SW 1271 (cell line): ENCODE measurements around the gene SULT2B1.
"Not testable (repeated sequence)": the region's sequence is repeated elsewhere in the genome, so short reads cannot be mapped to it uniquely, and the experiment has no call there.

Experiments used
- DNase-seq, 2 experiments: peaks; one replicate each; lab custom pipeline; 2025; lab: John Stamatoyannopoulos, UW

Gene SULT2B1

DNA sequence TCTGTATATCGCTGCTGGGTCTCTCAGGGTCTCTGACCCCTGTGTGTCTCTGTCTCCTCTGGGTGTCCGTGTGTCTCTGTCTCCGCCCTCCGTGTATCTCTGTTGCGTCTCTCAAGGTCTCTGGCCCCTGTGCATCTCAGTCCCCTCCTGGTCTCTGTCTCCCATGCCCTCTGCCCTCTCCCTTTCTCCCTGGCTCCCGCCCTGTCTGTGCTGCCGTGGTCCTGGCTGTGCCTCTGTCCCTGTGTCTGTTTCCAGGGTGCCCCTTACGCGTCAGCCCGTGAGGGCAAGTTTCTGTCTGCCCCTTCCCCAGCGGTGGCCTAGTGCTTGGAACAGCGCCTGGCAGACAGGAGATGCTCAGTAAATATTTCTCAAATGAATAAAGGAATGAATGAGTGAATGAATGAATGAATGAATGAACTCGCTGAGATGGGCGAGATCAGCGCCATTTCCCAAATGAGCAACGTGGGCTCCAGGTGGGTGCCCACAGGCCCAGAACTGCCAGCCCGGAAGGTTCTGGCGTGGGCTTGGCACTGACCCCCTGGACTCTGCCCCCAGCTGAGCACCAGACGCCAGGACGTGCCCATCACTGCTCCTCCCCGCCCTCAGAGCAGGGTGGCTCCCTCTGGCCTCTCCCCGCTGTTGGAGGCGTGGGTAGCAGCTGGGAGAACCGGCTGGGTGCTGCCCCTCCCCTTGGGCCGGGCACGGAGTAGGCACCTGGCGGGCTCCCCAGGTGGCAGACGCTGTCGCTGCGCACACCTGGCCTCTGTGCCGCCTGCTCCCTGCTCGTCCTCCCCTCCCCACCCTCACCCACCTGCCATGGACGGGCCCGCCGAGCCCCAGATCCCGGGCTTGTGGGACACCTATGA is at the start of gene SULT2B1:
Gene SULT2B1, plus strand, starts transcription at position 736 of the 866 bp plus-strand sequence. Its CDS starts 81 bp downstream, at position 817.
- no peak for DNase-seq

DNA sequence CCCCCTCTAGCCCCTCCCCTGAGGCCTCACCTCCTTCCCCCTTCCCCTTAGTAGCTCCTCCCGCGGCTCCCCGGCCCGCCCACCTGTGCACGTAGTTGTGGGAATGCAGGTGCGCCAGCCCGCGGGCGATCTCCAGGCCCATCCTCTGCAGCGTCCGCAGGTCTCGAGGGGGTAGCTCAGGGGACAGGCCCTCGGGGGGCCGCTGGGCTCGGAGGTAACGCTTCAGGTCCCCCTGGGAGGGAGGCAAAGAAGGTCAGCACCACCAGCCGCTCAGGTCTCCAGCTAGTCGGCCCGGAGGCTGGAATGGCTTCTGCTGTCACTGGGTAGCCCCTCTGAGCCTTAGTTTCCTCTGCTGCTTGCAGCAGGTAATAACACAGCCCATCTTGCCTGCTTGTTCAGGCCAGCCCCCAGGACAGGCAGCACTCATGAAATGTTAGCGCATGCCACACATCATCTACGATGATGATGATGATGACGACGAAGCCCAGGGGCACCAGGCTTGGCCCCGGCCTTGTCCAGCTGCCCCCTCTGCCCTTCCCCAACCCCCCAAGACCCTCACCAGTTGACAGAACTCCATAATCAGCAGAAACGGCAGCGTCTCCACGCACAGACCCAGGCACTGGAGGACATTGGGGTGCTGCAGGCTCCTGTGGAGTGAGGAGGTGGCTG is 49.5 kb upstream of the SULT2B1 start:
- DNase-seq: no peak

DNA sequence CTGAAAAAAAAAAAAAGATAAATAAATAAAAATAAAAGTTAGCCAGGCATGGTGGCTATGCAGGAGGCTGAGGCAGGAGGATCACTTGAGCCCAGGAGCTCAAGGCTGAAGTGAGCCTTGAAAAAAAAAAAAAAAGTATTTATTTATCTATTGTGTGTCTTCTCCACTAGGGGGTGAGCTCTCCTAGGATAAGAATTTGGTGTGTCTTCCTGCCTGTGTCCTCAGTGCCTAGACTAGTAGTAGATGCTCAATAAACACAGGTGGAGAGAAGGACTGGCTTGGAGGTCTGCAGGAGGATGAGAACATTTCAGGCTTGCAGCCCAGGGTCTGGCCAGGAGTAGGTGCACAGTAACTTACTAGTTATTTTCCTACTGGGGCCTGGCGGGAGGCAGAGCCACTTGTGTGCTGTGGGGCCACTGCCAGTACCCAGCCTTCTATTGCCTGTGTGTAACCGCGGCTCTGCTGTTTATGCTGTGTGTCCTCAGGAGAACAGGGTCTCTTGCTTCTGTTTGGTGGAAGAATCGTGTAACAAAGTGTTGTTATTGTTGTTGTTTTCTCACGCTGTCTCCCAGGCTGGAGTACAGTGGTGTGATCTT is 45.7 kb upstream of the SULT2B1 start:
- peak; percentile 12 to 56 for DNase-seq

DNA sequence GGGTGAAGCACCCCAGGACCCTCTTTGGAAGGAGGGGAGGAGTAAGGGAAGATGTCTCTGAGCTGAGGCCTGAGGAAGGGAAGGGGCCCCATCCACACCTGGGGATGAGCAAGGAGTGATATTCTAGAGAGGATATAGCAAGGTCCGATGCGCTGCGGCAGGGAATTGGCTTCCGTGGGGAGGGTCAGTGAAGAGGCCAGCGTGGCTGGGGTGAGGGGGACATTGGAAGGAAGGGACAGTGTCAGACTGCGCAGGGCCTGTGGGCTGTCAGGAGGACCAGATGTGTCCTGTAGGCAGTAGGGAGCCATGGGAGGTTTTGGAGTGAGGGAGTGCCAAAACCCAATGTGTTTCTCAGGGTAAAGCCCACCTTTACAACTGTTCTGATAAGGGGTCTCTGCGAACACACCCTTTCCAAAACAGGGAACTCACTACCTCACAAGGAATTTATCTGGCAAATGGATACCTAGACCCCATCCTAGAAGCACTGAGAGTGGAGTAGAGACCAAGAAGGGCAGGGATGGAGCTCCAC is 44.0 kb upstream of the SULT2B1 start:
- no peak for DNase-seq

DNA sequence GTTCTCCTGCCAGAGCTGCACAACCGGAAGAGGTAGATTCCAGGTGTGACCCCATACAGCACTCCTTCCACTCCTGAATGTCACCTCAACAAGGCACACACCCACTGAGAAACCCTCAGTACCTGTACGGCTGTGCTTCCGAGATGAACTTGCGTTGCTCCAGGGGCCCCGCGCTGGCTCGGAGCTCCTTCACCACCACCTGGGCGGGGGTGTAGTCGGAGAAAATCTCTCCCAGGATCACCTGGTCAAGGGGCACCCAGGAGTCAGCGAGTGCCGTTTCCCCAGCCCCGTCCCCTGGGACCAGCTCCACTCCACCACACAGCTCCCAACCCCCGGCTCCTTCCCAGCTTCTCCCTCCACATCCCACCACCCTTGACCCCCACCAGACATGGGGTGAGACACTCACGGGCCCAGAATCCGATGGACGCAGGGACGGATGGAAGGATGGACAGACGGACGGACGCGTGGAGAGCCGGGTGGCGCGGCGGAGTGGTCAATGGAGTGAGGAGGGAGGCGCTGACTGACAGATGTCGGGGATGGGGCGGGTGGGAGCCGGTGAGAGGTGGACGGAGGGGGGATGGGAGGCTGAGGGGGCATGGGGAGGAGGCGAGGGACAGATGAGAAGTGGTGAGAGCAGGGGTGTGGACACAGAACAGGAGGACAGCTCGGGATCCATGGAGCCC is 43.1 kb upstream of the SULT2B1 start:
- DNase-seq: no peak

DNA sequence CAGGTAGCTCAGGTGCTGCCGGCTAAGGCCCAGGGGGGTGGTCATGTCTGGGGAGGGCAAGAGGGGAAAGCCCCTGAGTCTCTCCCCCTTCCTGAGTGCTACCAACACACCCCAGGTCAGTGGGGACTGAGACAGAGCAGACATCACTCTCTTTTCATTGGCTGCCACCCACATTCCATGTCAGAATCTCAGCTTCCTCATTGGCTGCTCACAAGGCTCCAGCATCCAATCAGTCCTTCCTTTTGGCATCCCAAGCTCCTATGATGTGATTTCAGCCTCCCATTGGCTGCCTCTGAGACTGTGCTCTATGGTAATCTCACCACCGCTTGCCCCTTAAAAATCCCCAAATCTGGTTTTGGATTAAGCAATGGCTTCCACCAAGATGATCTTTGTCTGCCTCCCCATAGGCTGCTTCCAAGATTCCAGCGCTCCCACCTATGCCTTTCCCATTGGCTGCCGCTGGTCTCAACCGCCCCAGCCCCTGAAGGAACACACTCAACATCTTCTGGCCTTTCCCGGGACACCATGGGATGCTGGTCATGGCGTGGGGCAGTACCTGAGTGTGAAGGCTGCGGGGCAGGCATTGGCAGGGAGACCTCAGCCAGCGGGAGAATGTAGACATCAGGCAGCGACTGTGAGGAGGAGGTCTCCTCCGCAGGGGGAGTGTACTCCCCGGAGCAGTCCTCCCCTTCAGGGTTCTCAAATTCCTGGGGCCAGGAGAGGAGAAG is 42.3 kb upstream of the SULT2B1 start:
- DNase-seq: no peak

DNA sequence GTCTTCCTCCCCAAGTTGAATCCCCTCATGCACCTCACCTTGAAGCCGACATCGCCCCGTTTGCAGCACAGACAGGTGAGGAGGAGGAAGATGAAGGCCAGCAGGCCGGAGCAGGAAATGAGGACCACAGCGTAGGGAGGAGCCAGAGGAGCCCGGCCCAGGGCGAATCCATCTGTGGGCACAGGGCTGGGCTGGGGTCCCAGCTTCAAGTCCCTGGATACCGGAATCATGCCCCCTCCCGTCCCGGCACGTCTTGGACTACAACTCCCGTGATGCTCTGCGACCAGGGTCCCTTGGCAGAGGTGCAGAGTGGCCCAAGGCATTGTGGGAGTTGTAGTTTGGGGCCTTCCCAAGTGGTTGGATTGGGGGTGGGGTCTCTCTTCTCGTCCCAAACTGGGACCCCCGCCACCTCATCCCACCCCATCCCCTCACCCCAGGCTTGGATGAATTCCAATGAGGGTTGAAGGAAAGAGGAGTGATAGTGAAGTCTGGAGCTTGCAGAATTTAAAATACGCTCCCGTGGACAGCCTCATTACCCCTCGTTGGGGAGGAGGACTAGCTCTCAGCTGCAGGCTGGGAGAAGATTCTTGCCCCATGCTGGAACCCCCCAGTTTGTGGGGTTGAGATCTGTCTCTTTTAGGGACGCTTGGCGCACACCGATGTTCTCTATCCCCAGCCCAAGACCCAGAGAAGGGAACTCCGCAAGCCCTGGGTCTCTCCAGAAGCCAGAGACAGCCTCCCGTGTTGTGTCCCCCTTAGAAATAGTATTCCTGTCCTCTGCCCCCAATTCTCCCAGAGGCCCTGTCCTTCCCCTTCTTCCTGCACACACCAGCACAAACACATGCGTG is 41.3 kb upstream of the SULT2B1 start:
- DNase-seq: peak; percentile 8 to 45

DNA sequence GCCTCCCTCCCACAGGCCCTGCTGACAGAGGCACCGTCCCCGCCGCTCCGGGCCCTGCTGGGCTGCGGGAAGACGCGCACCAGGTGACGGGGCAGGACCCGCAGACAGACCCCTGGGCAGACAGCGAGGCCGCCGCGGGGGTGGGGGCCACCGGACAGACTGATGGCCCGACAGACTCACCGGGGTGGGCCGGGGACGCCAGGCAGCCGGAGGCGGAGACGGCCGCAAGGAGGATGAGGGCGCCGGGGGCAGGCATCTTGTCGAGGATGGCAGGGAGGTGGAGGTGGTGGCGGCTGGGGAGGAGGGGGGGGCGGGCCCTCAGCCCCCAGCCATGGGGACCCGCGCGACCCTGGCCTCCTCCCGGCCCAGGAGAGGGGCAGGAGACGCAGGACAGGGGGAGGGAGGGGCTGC is 40.6 kb upstream of the SULT2B1 start:
- no peak for DNase-seq

DNA sequence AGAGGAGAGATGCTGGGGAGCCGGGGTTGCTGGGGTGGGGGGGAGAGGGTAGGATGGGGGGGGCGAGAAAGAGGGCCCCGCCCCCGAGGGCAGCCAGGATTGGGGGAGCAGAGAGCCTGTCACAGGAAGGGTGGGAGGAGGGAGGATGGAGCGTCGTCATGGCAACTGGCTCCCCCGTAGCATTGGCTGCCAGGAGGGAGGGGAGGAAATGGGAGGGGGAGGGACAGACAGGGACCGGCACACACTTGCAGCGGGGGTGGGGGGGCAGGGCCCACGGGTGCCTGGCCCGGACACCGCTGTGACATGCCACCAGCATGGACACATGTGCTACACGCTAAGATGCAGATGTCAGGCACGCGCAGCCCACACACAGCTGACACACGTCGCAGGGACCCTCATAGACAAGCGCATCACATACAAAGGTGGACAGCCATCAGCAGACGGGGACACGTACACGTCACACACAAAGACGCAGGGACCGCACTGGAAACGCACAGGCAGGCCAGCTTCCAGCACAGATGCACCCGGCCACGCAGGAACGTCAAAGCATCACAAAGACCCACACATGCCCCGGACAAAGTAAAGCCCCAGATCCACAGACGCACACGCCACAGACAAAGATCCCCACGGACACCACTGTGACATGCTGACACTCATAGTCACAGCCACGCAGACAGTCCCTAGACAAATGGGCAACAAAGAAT is 40.0 kb upstream of the SULT2B1 start, which contains the start of gene LMTK3:
Gene LMTK3, minus strand, starts transcription at position 36 of the 704 bp plus-strand sequence. CDS start 259 bp downstream, outside the sequence.
- DNase-seq: peak; percentile 18 to 44

DNA sequence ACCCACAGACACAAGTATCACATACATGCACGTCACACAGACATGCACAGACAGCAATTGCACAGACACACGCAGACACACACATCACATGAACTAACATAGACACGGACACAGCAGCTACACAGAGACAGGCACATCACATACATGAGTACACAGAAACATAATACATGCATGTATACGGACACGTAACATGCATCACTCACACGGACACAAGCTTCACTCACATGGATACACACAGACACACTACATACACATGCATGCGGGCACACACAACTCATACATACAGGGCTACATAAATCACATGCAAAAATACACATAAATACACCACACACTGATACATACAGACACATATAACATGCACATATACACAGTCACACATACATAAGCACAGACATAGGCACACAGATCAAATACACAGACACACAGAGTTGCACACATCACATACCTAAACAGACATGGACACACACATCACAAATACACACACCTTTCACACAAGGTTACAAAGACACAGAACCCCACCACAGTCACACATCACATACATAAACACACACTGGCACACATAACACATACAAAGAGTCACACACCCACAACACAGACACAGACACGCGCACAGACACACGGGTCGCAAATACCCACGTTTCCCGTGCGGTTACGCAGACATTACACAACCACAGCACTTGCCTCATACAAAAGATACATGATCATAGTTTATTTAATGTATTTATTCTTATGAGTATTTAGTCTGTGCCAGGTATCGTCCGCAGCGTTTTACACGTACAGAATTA is 39.3 kb upstream of the SULT2B1 start:
- DNase-seq: no peak

DNA sequence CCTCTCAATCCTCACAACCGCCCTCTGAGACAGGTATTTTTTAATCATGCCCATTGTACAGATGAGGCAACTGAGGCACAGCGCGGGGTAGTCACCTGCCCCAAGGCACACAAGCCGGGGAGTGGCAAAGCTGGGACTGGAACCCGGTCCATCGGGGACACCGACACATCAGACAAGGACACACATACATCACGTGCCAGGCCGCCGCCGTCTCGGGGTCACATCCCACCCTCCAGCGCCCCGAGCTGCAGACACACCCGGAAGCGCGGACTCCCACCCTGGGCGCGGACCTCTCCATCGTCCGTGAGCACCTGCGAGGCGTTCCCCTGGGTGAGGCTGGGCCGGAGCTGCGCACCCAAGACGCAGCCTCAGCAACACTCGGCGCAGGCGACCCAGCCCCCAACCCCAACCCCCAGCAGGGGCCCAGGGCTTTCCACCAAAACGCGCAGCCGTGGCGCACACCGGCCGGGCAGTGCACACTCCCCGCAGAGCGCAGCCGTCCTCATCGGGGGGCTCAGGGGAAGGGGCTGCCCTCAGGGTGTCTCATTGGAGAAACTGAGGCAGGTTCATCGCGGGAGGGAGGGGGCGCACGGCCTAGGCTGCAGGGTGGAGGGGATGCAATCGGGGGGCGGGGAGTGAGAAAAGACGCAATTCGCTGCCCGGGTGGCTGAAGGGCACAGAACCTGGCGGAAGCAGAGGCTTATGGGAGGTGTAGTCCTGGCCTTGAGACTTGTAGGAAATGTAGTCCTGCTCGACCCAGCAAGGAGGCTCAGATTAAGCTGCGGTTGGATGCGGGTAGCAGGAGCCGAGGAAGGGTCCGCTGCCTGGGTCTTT is 38.5 kb upstream of the SULT2B1 start:
- peak; percentile 42 to 73 for DNase-seq

DNA sequence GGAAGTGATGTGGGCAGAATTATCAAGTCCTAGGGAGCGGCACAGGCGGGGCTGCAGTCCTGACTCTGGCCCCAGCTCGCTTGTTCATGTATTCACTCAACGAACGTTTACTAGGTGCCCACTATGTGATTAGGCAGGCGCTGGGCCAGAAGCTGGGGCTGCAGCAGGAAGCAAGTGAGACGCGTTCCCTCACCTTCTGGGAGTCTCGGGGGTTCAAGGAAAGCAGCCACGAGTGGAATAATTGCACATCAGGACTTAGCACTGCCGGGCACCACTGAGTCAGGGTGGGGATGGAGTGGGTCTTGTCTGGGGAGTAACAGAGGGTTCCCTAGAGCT is 37.9 kb upstream of the SULT2B1 start:
- DNase-seq: no peak

DNA sequence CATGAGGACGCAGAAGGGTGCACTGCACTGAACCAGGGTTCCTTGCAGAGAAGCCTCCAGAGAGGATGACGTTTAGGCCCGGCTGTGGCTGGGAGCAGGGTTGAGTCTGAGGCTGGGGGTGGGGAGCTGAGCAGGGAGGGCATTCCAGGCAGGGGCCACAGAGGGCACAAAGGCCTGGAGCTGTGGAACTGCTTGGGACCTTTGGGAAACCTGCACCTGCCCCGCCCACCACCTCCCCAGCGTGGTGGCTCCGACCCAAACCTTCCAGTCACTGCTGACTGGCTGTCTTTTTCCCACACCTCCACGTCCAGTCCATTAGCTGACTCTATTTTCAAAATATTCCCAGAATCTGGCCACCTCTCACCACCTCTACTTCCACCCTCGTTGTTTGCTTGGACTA is 35.4 kb upstream of the SULT2B1 start:
- DNase-seq: no peak

DNA sequence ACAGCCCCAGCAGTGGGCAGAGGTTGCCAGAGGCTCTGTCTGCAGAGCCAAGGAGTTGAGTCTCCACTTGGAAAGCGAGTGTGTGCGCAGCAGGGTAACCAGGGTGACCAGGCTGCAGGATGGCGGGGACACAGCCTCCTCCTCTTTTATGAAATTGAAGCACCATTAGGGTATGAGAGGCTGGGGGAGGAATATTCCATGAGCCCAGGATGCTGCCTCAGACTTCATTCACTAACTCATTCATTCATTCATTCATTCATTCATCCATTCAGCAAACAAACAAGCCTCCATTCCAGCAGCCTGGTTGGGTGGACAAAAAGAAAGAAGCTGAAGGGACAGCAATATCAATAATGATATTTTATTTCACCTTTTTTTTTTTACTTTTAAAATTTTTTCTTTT is 33.8 kb upstream of the SULT2B1 start:
- no peak for DNase-seq

DNA sequence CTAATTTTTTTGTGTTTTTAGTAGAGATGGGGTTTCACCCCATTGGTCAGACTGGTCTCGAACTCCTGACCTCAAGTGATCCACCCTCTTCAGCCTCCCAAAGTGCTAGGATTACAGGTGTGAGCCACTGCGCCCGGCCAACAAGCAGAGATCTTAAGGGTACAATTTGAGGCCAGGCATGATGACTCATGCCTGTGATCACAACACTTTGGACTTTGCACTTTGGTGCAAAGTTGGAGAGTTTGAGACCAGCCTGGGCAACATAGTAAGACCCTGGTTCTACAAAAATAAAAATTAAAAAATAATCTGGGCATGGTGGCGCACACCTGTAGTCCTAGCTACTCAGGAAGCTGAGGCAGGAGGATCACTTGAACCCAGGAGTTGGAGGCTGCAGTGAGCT is 32.5 kb upstream of the SULT2B1 start:
- DNase-seq: not testable (repeated sequence)

DNA sequence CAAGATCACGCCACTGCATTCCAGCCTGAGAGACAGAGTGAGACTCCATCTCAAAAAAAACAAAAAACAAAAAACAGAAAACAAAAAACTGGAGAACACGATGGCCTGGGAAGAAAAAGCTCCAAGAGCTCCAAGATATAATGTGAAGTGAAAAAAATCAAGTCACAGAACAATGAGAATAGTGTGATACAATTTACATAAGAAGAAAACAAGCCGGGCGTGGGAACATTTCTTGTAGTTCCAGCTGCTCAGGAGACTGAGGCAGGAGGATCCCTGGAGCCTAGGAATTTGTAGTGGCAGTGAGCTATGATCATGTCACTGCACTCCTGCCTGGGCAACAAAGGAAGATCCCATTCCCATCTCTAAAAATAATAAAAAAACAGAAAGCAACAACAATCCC is 31.8 kb upstream of the SULT2B1 start:
- DNase-seq: no peak

DNA sequence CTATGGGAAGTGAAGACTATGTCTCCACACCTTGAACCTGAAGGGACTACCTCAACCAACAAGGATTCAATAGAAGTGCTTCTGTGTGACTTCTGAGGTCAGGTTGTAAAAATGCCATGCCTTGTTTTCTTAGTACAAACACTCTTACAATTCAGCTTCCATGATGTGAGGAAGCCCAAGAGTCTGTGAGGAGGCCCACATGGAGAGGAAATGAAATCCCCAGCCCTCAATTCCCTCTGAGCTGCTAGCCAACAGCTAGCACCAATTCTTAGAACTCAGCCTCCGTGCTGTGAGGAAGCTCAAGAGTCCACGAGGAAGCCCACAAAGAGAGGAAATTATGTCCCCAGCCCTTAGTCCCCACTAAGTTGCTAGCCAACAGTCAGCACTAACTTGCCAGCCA is 27.8 kb upstream of the SULT2B1 start:
- DNase-seq: no peak

DNA sequence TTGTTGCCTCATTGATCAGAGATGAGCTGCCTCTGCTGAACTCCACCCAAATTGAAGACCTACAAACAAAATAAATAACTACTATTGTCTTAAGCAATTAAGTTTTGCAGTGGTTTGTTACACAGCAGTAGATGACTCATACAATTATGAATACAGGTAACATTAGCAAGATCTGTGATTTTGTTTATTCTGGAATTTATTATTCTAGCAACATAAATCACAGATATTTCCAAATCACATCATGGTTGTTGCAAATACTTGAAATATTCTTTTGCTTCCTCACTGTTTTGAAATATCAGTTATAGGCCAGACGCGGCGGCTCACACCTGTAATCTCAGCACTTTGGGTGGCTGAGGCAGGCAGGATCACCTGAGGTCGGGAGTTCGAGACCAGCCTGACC is 27.2 kb upstream of the SULT2B1 start:
- DNase-seq: no peak
